Measurements from ENCODE around the gene MT1H.
"Not testable (repeated sequence)": the region's sequence is repeated elsewhere in the genome, so short reads cannot be mapped to it uniquely, and the experiment has no call there.

MT1H gene

GRCh38 chr16:56669005-56669839 is at the start of gene MT1H:
TSS of gene MT1H (plus strand) at chr16:56669814. CDS start at chr16:56669885, 71 bp downstream.
- DNase-seq, result no peak

GRCh38 chr16:56620339-56620897 is 49.2 kb upstream of the MT1H start:
- DNase-seq, result no peak

- not testable (repeated sequence) for DNase-seq
Observed at GRCh38 chr16:56621665-56622445, 47.8 kb upstream of the MT1H start.

GRCh38 chr16:56623184-56623583 is 46.4 kb upstream of the MT1H start:
- not testable (repeated sequence) for DNase-seq

- no peak for DNase-seq
Observed at GRCh38 chr16:56623637-56624036, 46.0 kb upstream of the MT1H start.

GRCh38 chr16:56625140-56625942 is 44.3 kb upstream of the MT1H start, which contains the start of gene MT1E:
TSS of gene MT1E (plus strand) at chr16:56625781. CDS start at chr16:56625852, 71 bp downstream.
- peak; percentile 50 for DNase-seq

- DNase-seq, result no peak
Observed at GRCh38 chr16:56625943-56626654, 43.5 kb upstream of the MT1H start.

- DNase-seq, result no peak
Observed at GRCh38 chr16:56626685-56627084, 42.9 kb upstream of the MT1H start.

GRCh38 chr16:56628486-56629350 is 40.9 kb upstream of the MT1H start:
- DNase-seq, result no peak

GRCh38 chr16:56629531-56629930 is 40.1 kb upstream of the MT1H start:
- no peak for DNase-seq

GRCh38 chr16:56630134-56630533 is 39.5 kb upstream of the MT1H start:
- no peak for DNase-seq

GRCh38 chr16:56631197-56631596 is 38.4 kb upstream of the MT1H start:
- DNase-seq, result no peak

GRCh38 chr16:56631832-56632155 is 37.8 kb upstream of the MT1H start:
- no peak for DNase-seq

GRCh38 chr16:56632156-56632847 is 37.3 kb upstream of the MT1H start, which contains the start of gene MT1M:
TSS of gene MT1M (plus strand) at chr16:56632659. CDS start at chr16:56632732, 73 bp downstream.
- no peak for DNase-seq

GRCh38 chr16:56632848-56633365 is 36.7 kb upstream of the MT1H start:
- no peak for DNase-seq

- DNase-seq, result no peak
Observed at GRCh38 chr16:56633535-56633934, 36.1 kb upstream of the MT1H start.

GRCh38 chr16:56634715-56635440 is 34.7 kb upstream of the MT1H start:
- DNase-seq, result no peak

GRCh38 chr16:56635441-56635967 is 34.1 kb upstream of the MT1H start:
- DNase-seq, result no peak
